Activated B cell treated with CpG ODN at 0.5 μM for 24 hours (primary cell): Measurements from ENCODE around the gene ENOX1. TPM values are rescaled to one million over a fixed set of nuclear protein-coding genes. Genes with fewer than 3 reads are reported as not detected.

Experiments used
- ATAC-seq: fragments of 200-7000 bp; cut with Tn5 transposase; one replicate; pipeline ENCODE4 v1.10.0; 2021; ENCODE audit warnings: low read depth, mild to moderate bottlenecking, moderate library complexity
- CTCF ChIA-PET: fragments of 350-600 bp; sonication (Branson Sonifier 250); formaldehyde crosslinking; loops from one replicate; lab custom pipeline; 2021; ENCODE audit warnings: antibody characterized with exemption; lab: Charles Lee
- POLR2A ChIA-PET: fragments of 350-600 bp; sonication (Branson Sonifier 250); formaldehyde crosslinking; loops from one replicate; lab custom pipeline; 2021; ENCODE audit warnings: antibody characterized with exemption; lab: Charles Lee
- DNase-seq: peaks from one replicate; pipeline ENCODE4 v3.0.0; 2022
- H3K27ac Mint-ChIP-seq: one replicate; pipeline ENCODE4 v1.8.0; 2020; ENCODE audit warnings: mixed read lengths
- H3K27me3 Mint-ChIP-seq: one replicate; pipeline ENCODE4 v1.8.0; 2021; ENCODE audit warnings: mixed read lengths
- H3K36me3 Mint-ChIP-seq: one replicate; pipeline ENCODE4 v1.8.0; 2021; ENCODE audit warnings: low read depth, mixed read lengths
- H3K4me1 Mint-ChIP-seq: one replicate; pipeline ENCODE4 v1.8.0; 2021; ENCODE audit warnings: mixed read lengths
- H3K4me3 Mint-ChIP-seq: one replicate; pipeline ENCODE4 v1.8.0; 2020; ENCODE audit warnings: mild to moderate bottlenecking, mixed read lengths
- H3K9me3 Mint-ChIP-seq: one replicate; pipeline ENCODE4 v1.8.0; 2020; ENCODE audit warnings: mixed read lengths
- CTCF ChIP-seq: fragments of 200-600 bp; IDR thresholded peaks from one replicate; pipeline ENCODE4 v1.8.0; 2022; ENCODE audit warnings: antibody characterized with exemption, mild to moderate bottlenecking
- intact Hi-C: fragments of 100-400 bp; cut with micrococcal nuclease; formaldehyde crosslinking; loops from one replicate; pipeline ENCODE4 v1.15.1; 2024
- total RNA-seq: library from RNA; stranded (reverse); gene quantifications from 2 replicates; pipeline ENCODE4 v1.2.3, GENCODE V29; 2022

ENOX1 gene
- total RNA-seq, 1 donor from 2014 or later = not detected

GRCh38 chr13:43373400-43373799 lies 413.4 kb downstream of the ENOX1 start:
- no peaks in the 10 kb centered on the region for H3K4me1 Mint-ChIP-seq
- H3K27me3 Mint-ChIP-seq = peaks cover 7% of the 10 kb centered on the region
- ChIA-PET POLR2A (no interaction called here), CTCF (no interaction called here)
- DNase-seq = no peak
- no peak overlapping the region for H3K4me3 Mint-ChIP-seq
- intact Hi-C loops = no loop called here
- H3K9me3 Mint-ChIP-seq = peaks cover 4% of the 10 kb centered on the region
- no peak overlapping the region for H3K27ac Mint-ChIP-seq
- no peak for TF ChIP-seq CTCF
- no peak for ATAC-seq
- no peaks in the 10 kb centered on the region for H3K36me3 Mint-ChIP-seq

GRCh38 chr13:43370842-43371241 lies 415.9 kb downstream of the ENOX1 start:
- intact Hi-C loops = no loop called here
- CTCF ChIA-PET = no interaction called here
- ATAC-seq (no peak), DNase-seq (no peak)
- H3K36me3 Mint-ChIP-seq = no peaks in the 10 kb centered on the region
- no peak for TF ChIP-seq CTCF
- H3K27me3 Mint-ChIP-seq = no peaks in the 10 kb centered on the region
- no peaks in the 10 kb centered on the region for H3K9me3 Mint-ChIP-seq
- POLR2A ChIA-PET = no interaction called here
- H3K27ac Mint-ChIP-seq = no peak overlapping the region
- H3K4me1 Mint-ChIP-seq = peaks cover 8% of the 10 kb centered on the region
- H3K4me3 Mint-ChIP-seq = no peak overlapping the region

- H3K27ac Mint-ChIP-seq = no peak overlapping the region
- ATAC-seq (no peak), DNase-seq (no peak)
- ChIA-PET CTCF (no interaction called here), POLR2A (no interaction called here)
- no peaks in the 10 kb centered on the region for H3K36me3 Mint-ChIP-seq
- no peaks in the 10 kb centered on the region for H3K27me3 Mint-ChIP-seq
- intact Hi-C loops = no loop called here
- no peaks in the 10 kb centered on the region for H3K9me3 Mint-ChIP-seq
- peaks cover 8% of the 10 kb centered on the region for H3K4me1 Mint-ChIP-seq
- no peak for TF ChIP-seq CTCF
- no peak overlapping the region for H3K4me3 Mint-ChIP-seq
Measured at GRCh38 chr13:43369319-43369718, 417.5 kb downstream of the ENOX1 start.

GRCh38 chr13:43368003-43368402 lies 418.8 kb downstream of the ENOX1 start:
- Mint-ChIP-seq H3K27ac (no peak overlapping the region), H3K36me3 (no peaks in the 10 kb centered on the region), H3K9me3 (no peaks in the 10 kb centered on the region), H3K27me3 (no peaks in the 10 kb centered on the region), H3K4me3 (no peak overlapping the region), H3K4me1 (peaks cover 8% of the 10 kb centered on the region)
- DNase-seq (no peak), ATAC-seq (no peak)
- POLR2A ChIA-PET = no interaction called here
- TF ChIP-seq CTCF = no peak
- intact Hi-C loops = no loop called here
- CTCF ChIA-PET = no interaction called here

- no peaks in the 10 kb centered on the region for H3K36me3 Mint-ChIP-seq
- CTCF ChIA-PET = no interaction called here
- no peak overlapping the region for H3K4me3 Mint-ChIP-seq
- POLR2A ChIA-PET = no interaction called here
- H3K27me3 Mint-ChIP-seq = no peaks in the 10 kb centered on the region
- no peak overlapping the region for H3K27ac Mint-ChIP-seq
- no peak for DNase-seq
- no peak for ATAC-seq
- H3K4me1 Mint-ChIP-seq = peaks cover 8% of the 10 kb centered on the region
- H3K9me3 Mint-ChIP-seq = no peaks in the 10 kb centered on the region
- intact Hi-C loops = no loop called here
- no peak for TF ChIP-seq CTCF
Measured at GRCh38 chr13:43365039-43365344, 421.8 kb downstream of the ENOX1 start.
